GM18507 (cell line): ENCODE data around the gene FOXL1.

Source experiments
- DNase-seq: peaks from one replicate; pipeline ENCODE4 v3.0.0; 2011; ENCODE audit warnings: low read depth; ENCODE audit not compliant: insufficient read length; ENCODE audit errors: extremely low spot score
- FAIRE-seq: peaks from 2 replicates; lab custom pipeline; 2011; peaks lifted over from hg19 to GRCh38; lab: Jason Lieb, UNC

FOXL1 gene

GRCh38 chr16:86578061-86578599, at the start of gene FOXL1:
Gene FOXL1, plus strand, starts transcription at chr16:86578549. Its CDS starts 175 bp downstream, at chr16:86578724.
- DNase-seq (no peak), FAIRE-seq (no peak)

- no peak for FAIRE-seq
Observed at GRCh38 chr16:86529160-86529559, 49.2 kb upstream of the FOXL1 start.

GRCh38 chr16:86530251-86531190, 47.8 kb upstream of the FOXL1 start:
- no peak for FAIRE-seq
- DNase-seq, result no peak

More at GRCh38 chr16:86529160-86529559, 49.2 kb upstream of the FOXL1 start:
- DNase-seq, result no peak

- FAIRE-seq (no peak), DNase-seq (no peak)
Observed at GRCh38 chr16:86531191-86531545, 47.2 kb upstream of the FOXL1 start.

- FAIRE-seq, result no peak
- DNase-seq, result no peak
Observed at GRCh38 chr16:86531641-86532525, 46.5 kb upstream of the FOXL1 start.

GRCh38 chr16:86532526-86532815, 45.9 kb upstream of the FOXL1 start:
- DNase-seq (no peak), FAIRE-seq (no peak)

GRCh38 chr16:86533076-86533475, 45.3 kb upstream of the FOXL1 start:
- no peak for FAIRE-seq

GRCh38 chr16:86533767-86534351, 44.5 kb upstream of the FOXL1 start:
- FAIRE-seq, result no peak

More at GRCh38 chr16:86533076-86533475, 45.3 kb upstream of the FOXL1 start:
- DNase-seq, result no peak

GRCh38 chr16:86534779-86535615, 43.4 kb upstream of the FOXL1 start:
- DNase-seq, result no peak
- FAIRE-seq, result no peak

More at GRCh38 chr16:86533767-86534351, 44.5 kb upstream of the FOXL1 start:
- no peak for DNase-seq

GRCh38 chr16:86536621-86537020, 41.7 kb upstream of the FOXL1 start:
- FAIRE-seq (no peak), DNase-seq (no peak)

- no peak for DNase-seq
- FAIRE-seq, result no peak
Observed at GRCh38 chr16:86537486-86537885, 40.9 kb upstream of the FOXL1 start.

GRCh38 chr16:86538196-86538780, 40.1 kb upstream of the FOXL1 start:
- FAIRE-seq (no peak), DNase-seq (no peak)

GRCh38 chr16:86540894-86541293, 37.5 kb upstream of the FOXL1 start:
- FAIRE-seq (no peak), DNase-seq (no peak)

- FAIRE-seq, result no peak
- no peak for DNase-seq
Observed at GRCh38 chr16:86541560-86541959, 36.8 kb upstream of the FOXL1 start.

- DNase-seq, result no peak
- no peak for FAIRE-seq
Observed at GRCh38 chr16:86542756-86543750, 35.3 kb upstream of the FOXL1 start.

- FAIRE-seq, result no peak
- DNase-seq, result no peak
Observed at GRCh38 chr16:86545481-86545880, 32.9 kb upstream of the FOXL1 start.

- DNase-seq, result no peak
- FAIRE-seq, result no peak
Observed at GRCh38 chr16:86545954-86546637, 32.3 kb upstream of the FOXL1 start.
